ENCODE measurements around the gene KLK6. TPM values are rescaled to one million over a fixed set of nuclear protein-coding genes. Genes with fewer than 3 reads are reported as not detected.

Gene KLK6
- total and polyA plus RNA-seq, 2 donors (not counting 3 experiments of a cell fraction or from before 2014, with no cell fraction given): 0.12 TPM; not detected in 1

DNA sequence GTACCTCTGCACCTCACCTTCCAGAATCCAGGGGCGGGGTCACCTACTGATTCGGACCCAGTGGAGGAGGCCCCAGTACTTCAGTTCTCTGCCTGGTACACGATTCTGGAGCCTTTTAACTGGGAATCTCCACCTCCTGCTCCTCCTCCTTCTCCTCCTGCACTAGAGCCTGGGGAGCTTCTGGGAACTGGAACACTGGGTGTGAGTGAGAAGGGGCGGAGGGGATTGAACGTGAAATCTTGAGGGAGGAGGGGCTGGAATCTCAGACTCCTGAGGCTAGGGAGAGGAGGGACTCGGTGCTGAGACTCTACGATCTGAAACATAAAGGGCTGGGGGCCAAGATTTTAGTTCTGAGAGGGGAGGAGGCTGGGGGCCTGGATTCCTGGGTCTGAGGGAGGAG is 32.1 kb upstream of the KLK6 start, which contains the start of gene KLK8:
Gene KLK8, minus strand, starts transcription at position 90 of the 400 bp plus-strand sequence. CDS start 437 bp downstream, outside the sequence.
- dilution Hi-C loops (cut with MboI; ENCODE audit: extremely low pct_ligation_motif_present, low sequenced_read_pairs) (no loop called here), intact Hi-C loops (cut with micrococcal nuclease) (no loop called here)
- Histone ChIP-seq H3K9ac (replicated peaks; ENCODE audit: extremely low read depth, insufficient read depth, low read length) (no peak within 1 kb of the TSS), H3K4me2 (ENCODE audit: insufficient read depth, low read length) (no peak within 1 kb of the TSS), H3K27ac (ENCODE audit: insufficient read depth, low read depth, low read length) (no peak within 1 kb of the TSS), H3K79me2 (ENCODE audit: control insufficient read depth, insufficient read depth, low read length) (no peaks in the 10 kb centered on the region), H3K4me3 (replicated peaks in 1 of 3; ENCODE audit: insufficient read depth in 1 of 3, low read depth in 1 of 3, low read length in 3 of 3) (no peak within 1 kb of the TSS), H3K4me1 (ENCODE audit: control insufficient read depth, extremely low read depth, insufficient read depth, low read length) (no peaks in the 10 kb centered on the region), H3K9me3 (replicated peaks; ENCODE audit: control insufficient read depth, insufficient read depth, low read length) (no peaks in the 10 kb centered on the region), H4K20me1 (replicated peaks; ENCODE audit: control insufficient read depth, extremely low read depth, insufficient read depth, low read length) (no peaks in the 10 kb centered on the region), H2AFZ (ENCODE audit: low read depth, low read length) (no peak within 1 kb of the TSS), H3K27me3 (ENCODE audit: control insufficient read depth in 2 of 2, insufficient read depth in 2 of 2, low read length in 2 of 2) (no peaks in the 10 kb centered on the region), H3K9me1 (replicated peaks; ENCODE audit: control insufficient read depth, extremely low read depth, insufficient read depth, low read length) (no peaks in the 10 kb centered on the region), H3K36me3 (ENCODE audit: control insufficient read depth in 2 of 2, extremely low read depth in 1 of 2, insufficient read depth in 2 of 2, low read length in 2 of 2) (no peaks in the 10 kb centered on the region)
- CTCF ChIA-PET: no interaction called here
- FAIRE-seq: no peak
- TF ChIP-seq JUN (IDR thresholded peaks at IDR 0.05; ENCODE audit: borderline replicate concordance, insufficient read depth, insufficient read length, low read depth): no peak
- no peak for TF ChIP-seq POLR2A (IDR thresholded peaks at IDR 0.05; ENCODE audit: low read depth, low read length)
- TF ChIP-seq, protein P1, sequence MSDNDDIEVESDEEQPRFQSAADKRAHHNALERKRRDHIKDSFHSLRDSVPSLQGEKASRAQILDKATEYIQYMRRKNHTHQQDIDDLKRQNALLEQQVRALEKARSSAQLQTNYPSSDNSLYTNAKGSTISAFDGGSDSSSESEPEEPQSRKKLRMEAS (IDR thresholded peaks at IDR 0.05; ENCODE audit: insufficient read depth, insufficient read length): no peak
- TF ChIP-seq MYC (IDR thresholded peaks at IDR 0.05; ENCODE audit: low read depth, low read length): no peak
- TF ChIP-seq GATA2 (IDR thresholded peaks at IDR 0.05; ENCODE audit: insufficient read depth, insufficient read length, low read depth, low read length): no peak
- TF ChIP-seq FOS (IDR thresholded peaks at IDR 0.05; ENCODE audit: borderline replicate concordance, insufficient read depth, low read length): no peak
- TF ChIP-seq, protein P2, sequence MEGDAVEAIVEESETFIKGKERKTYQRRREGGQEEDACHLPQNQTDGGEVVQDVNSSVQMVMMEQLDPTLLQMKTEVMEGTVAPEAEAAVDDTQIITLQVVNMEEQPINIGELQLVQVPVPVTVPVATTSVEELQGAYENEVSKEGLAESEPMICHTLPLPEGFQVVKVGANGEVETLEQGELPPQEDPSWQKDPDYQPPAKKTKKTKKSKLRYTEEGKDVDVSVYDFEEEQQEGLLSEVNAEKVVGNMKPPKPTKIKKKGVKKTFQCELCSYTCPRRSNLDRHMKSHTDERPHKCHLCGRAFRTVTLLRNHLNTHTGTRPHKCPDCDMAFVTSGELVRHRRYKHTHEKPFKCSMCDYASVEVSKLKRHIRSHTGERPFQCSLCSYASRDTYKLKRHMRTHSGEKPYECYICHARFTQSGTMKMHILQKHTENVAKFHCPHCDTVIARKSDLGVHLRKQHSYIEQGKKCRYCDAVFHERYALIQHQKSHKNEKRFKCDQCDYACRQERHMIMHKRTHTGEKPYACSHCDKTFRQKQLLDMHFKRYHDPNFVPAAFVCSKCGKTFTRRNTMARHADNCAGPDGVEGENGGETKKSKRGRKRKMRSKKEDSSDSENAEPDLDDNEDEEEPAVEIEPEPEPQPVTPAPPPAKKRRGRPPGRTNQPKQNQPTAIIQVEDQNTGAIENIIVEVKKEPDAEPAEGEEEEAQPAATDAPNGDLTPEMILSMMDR (IDR thresholded peaks at IDR 0.05; ENCODE audit: extremely low read depth in 1 of 2, insufficient read depth in 1 of 2, low read depth in 1 of 2, low read length in 2 of 2): no peak
- TF ChIP-seq POLR2AphosphoS5 (IDR thresholded peaks at IDR 0.05; ENCODE audit: insufficient read depth, low read depth, low read length): no peak
- no peak for TF ChIP-seq EZH2 (IDR thresholded peaks at IDR 0.05; ENCODE audit: borderline replicate concordance, low read depth, low read length, severe bottlenecking)
- no peak for DNase-seq (ENCODE audit: low read depth, low spot score)
- POLR2A ChIA-PET: no interaction called here
- BruUV-seq (replicated peaks): no TSS peak

Data from endothelial cell of umbilical vein (primary cell).